H9 (cell line): ENCODE measurements around the gene GRAMD1B. TPM values are rescaled to one million over a fixed set of nuclear protein-coding genes. Genes with fewer than 3 reads are reported as not detected.

Experiments
- DNase-seq: peaks from one replicate; pipeline ENCODE4 v3.0.0-alpha.2; 2017
- H2AFZ ChIP-seq: one replicate; pipeline ENCODE4 v1.6.1; 2013; ENCODE audit warnings: mild to moderate bottlenecking, low read length, control low read depth, moderate library complexity
- H2AK5ac ChIP-seq: 2 replicates; pipeline ENCODE4 v1.6.1; 2013; ENCODE audit warnings: low read length, control low read depth, mixed read lengths; ENCODE audit not compliant: insufficient read length
- H2BK120ac ChIP-seq: one replicate; pipeline ENCODE4 v1.6.1; 2013; ENCODE audit warnings: low read depth, mild to moderate bottlenecking, low read length, control low read depth, inconsistent platforms; ENCODE audit not compliant: poor library complexity, severe bottlenecking
- H2BK12ac ChIP-seq: 2 replicates; pipeline ENCODE4 v1.6.1; 2013; ENCODE audit warnings: low read length, control low read depth, mixed read lengths, low read depth; ENCODE audit not compliant: insufficient read length
- H2BK15ac ChIP-seq: 2 replicates; pipeline ENCODE4 v1.6.1; 2013; ENCODE audit warnings: low read depth, low read length, control low read depth
- H2BK20ac ChIP-seq: one replicate; pipeline ENCODE4 v1.6.1; 2013; ENCODE audit warnings: low read depth, mild to moderate bottlenecking, low read length, control low read depth, inconsistent platforms; ENCODE audit not compliant: poor library complexity, severe bottlenecking
- H2BK5ac ChIP-seq: 2 replicates; pipeline ENCODE4 v1.6.1; 2013; ENCODE audit warnings: low read length, control low read depth, mixed read lengths; ENCODE audit not compliant: insufficient read length
- H3K14ac ChIP-seq: 2 replicates; pipeline ENCODE4 v1.6.1; 2013; ENCODE audit warnings: low read length, control low read depth; ENCODE audit not compliant: insufficient read depth
- H3K18ac ChIP-seq: 2 replicates; pipeline ENCODE4 v1.6.1; 2013; ENCODE audit warnings: low read depth, mild to moderate bottlenecking, mixed read lengths, low read length, control low read depth; ENCODE audit not compliant: insufficient read length
- H3K23ac ChIP-seq: 2 replicates; pipeline ENCODE4 v1.6.1; 2013; ENCODE audit warnings: low read length, control low read depth, mixed read lengths, low read depth; ENCODE audit not compliant: insufficient read length
- H3K23me2 ChIP-seq: 2 replicates; pipeline ENCODE4 v1.6.1; 2013; ENCODE audit warnings: low read depth, mild to moderate bottlenecking, mixed read lengths, low read length, control low read depth; ENCODE audit not compliant: insufficient read length, poor library complexity, severe bottlenecking
- H3K27ac ChIP-seq: 2 replicates; pipeline ENCODE4 v1.5.1; 2013; ENCODE audit warnings: low read length, control low read depth, mixed read lengths, low read depth; ENCODE audit not compliant: insufficient read length
- H3K27me3 ChIP-seq: 2 replicates; pipeline ENCODE4 v1.6.1; 2013; ENCODE audit warnings: low read length, control low read depth, inconsistent platforms; ENCODE audit not compliant: insufficient read depth
- H3K4ac ChIP-seq: 2 replicates; pipeline ENCODE4 v1.6.1; 2013; ENCODE audit warnings: low read depth, mild to moderate bottlenecking, control low read depth, inconsistent platforms, low read length, moderate library complexity
- H3K4me1 ChIP-seq: 2 replicates; pipeline ENCODE4 v1.6.1; 2013; ENCODE audit warnings: low read length, control low read depth, inconsistent platforms; ENCODE audit not compliant: insufficient read depth
- H3K4me2 ChIP-seq: 2 replicates; pipeline ENCODE4 v1.6.1; 2013; ENCODE audit warnings: low read length, control low read depth, mixed read lengths; ENCODE audit not compliant: insufficient read length, insufficient read depth
- H3K56ac ChIP-seq: 2 replicates; pipeline ENCODE4 v1.6.1; 2013; ENCODE audit warnings: low read depth, mild to moderate bottlenecking, mixed read lengths, low read length, control low read depth; ENCODE audit not compliant: insufficient read length
- H3K79me1 ChIP-seq: 2 replicates; pipeline ENCODE4 v1.6.1; 2013; ENCODE audit warnings: low read depth, mild to moderate bottlenecking, moderate library complexity, low read length, control low read depth, inconsistent platforms; ENCODE audit not compliant: insufficient read depth, poor library complexity, severe bottlenecking
- H3K79me2 ChIP-seq: 2 replicates; pipeline ENCODE4 v1.6.1; 2013; ENCODE audit warnings: low read length, control low read depth, inconsistent platforms; ENCODE audit not compliant: insufficient read depth
- H3K9ac ChIP-seq: 2 replicates; pipeline ENCODE4 v1.6.1; 2013; ENCODE audit warnings: low read length, control low read depth, mixed read lengths; ENCODE audit not compliant: insufficient read length; ENCODE audit errors: extremely low read depth
- H3K9me3 ChIP-seq: one replicate; pipeline ENCODE4 v1.6.1; 2013; ENCODE audit warnings: low read depth, low read length, inconsistent platforms; ENCODE audit not compliant: control insufficient read depth
- H3T11ph ChIP-seq: one replicate; pipeline ENCODE4 v1.6.1; 2013; ENCODE audit warnings: mild to moderate bottlenecking, low read length, control low read depth, inconsistent platforms
- H4K20me1 ChIP-seq: one replicate; pipeline ENCODE4 v1.6.1; 2013; ENCODE audit not compliant: control insufficient read depth, insufficient read length, insufficient read depth
- H4K5ac ChIP-seq: 2 replicates; pipeline ENCODE4 v1.6.1; 2013; ENCODE audit warnings: low read depth, mild to moderate bottlenecking, mixed read lengths, low read length, control low read depth; ENCODE audit not compliant: insufficient read length
- H4K8ac ChIP-seq: replicated peaks from 2 replicates; pipeline ENCODE4 v1.6.1; 2013; ENCODE audit warnings: low read length, control low read depth, mixed read lengths, low read depth; ENCODE audit not compliant: insufficient read length
- H4K91ac ChIP-seq: 2 replicates; pipeline ENCODE4 v1.6.1; 2013; ENCODE audit warnings: low read depth, mild to moderate bottlenecking, moderate library complexity, mixed read lengths, low read length, control low read depth; ENCODE audit not compliant: insufficient read length
- H3K27ac Mint-ChIP-seq, 3 experiments: 2 replicates in 2 of 3; 3 replicates in 1 of 3; pipeline ENCODE4 v1.8.0; 2020 to 2021; ENCODE audit warnings: mixed read lengths in 3 of 3, mild to moderate bottlenecking in 1 of 3, moderate library complexity in 1 of 3
- H3K27me3 Mint-ChIP-seq: 2 replicates; pipeline ENCODE4 v1.8.0; 2021; ENCODE audit warnings: low read depth, mild to moderate bottlenecking, moderate library complexity, mixed read lengths
- H3K36me3 Mint-ChIP-seq, 3 experiments: 2 replicates in 2 of 3; 3 replicates in 1 of 3; pipeline ENCODE4 v1.8.0; 2020 to 2021; ENCODE audit warnings: low read depth in 3 of 3, mixed read lengths in 3 of 3; ENCODE audit not compliant: insufficient read depth in 1 of 3
- H3K4me1 Mint-ChIP-seq, 2 experiments: 2 replicates each; pipeline ENCODE4 v1.8.0; 2020; ENCODE audit warnings: mixed read lengths in 2 of 2
- H3K4me3 Mint-ChIP-seq, 2 experiments: 2 replicates in 1 of 2; 3 replicates in 1 of 2; pipeline ENCODE4 v1.8.0; 2020 to 2021; ENCODE audit warnings: mild to moderate bottlenecking in 2 of 2, mixed read lengths in 2 of 2, moderate library complexity in 1 of 2
- H3K9me3 Mint-ChIP-seq, 2 experiments: 2 replicates in 1 of 2; 3 replicates in 1 of 2; pipeline ENCODE4 v1.8.0; 2020; ENCODE audit warnings: mild to moderate bottlenecking in 2 of 2, mixed read lengths in 2 of 2, moderate library complexity in 1 of 2
- CTCF ChIP-seq: fragments of 200-600 bp; sonication (generic); conservative IDR thresholded peaks from 3 replicates; pipeline ENCODE4 v1.8.0; 2021; ENCODE audit warnings: antibody characterized with exemption, mild to moderate bottlenecking
- WGBS: extraction: QIAGEN DNeasy Blood & Tissue Kit; methylation state at CpG from one replicate; pipeline ENCODE4 v1.1.7; 2013; ENCODE audit warnings: missing lambda C conversion rate, low lambda C conversion rate, mixed read lengths; ENCODE audit not compliant: insufficient read length; ENCODE audit errors: extremely low coverage; 5-methylcytosine and 5-hydroxymethylcytosine counted together
- total RNA-seq: library from RNA; stranded (reverse); gene quantifications from 2 replicates; pipeline ENCODE4 v1.2.1, GENCODE V29; 2021

GRAMD1B gene
- total RNA-seq, 1 experiment from 2014 or later = 25.9 TPM

- Mint-ChIP-seq H3K36me3 (peaks cover 0 to 14% (median 5%) of the 10 kb centered on the region in 3 experiments; a peak in 4 of 7 replicates), H3K4me1 (peaks cover 34 to 41% of the 10 kb centered on the region in 2 experiments)
- WGBS = no CpG with 5 or more reads among the region's 5 CpGs
Measured at GRCh38 chr11:123451183-123451781, 21.2 kb downstream of the GRAMD1B start.

More at GRCh38 chr11:123451183-123451781, 21.2 kb downstream of the GRAMD1B start:
- Histone ChIP-seq H2BK5ac (no peak overlapping the region), H3K9me3 (no peaks in the 10 kb centered on the region), H2BK12ac (no peak overlapping the region), H2BK20ac (no peak overlapping the region), H3K79me1 (no peaks in the 10 kb centered on the region), H3K4me2 (no peak overlapping the region), H3K23me2 (no peaks in the 10 kb centered on the region), H3T11ph (no peak overlapping the region), H3K23ac (no peak overlapping the region), H4K20me1 (no peaks in the 10 kb centered on the region), H3K18ac (no peak overlapping the region), H3K14ac (no peak overlapping the region), H2BK120ac (no peak overlapping the region), H3K27ac (no peak overlapping the region), H3K9ac (no peak overlapping the region), H4K91ac (no peak overlapping the region), H2AK5ac (no peak overlapping the region), H4K8ac (no peak overlapping the region), H2BK15ac (no peak overlapping the region), H3K4ac (no peak overlapping the region), H2AFZ (no peak overlapping the region), H3K56ac (no peak overlapping the region), H3K4me1 (no peaks in the 10 kb centered on the region), H3K79me2 (no peaks in the 10 kb centered on the region), H4K5ac (no peak overlapping the region), H3K27me3 (no peaks in the 10 kb centered on the region)
- TF ChIP-seq CTCF = no peak
- no peak overlapping the region for H3K4me3 Mint-ChIP-seq
- DNase-seq = no peak
- peak overlapping the region in 1 of 3 experiments; percentile 30; a peak in 2 of 7 replicates for H3K27ac Mint-ChIP-seq
- H3K27me3 Mint-ChIP-seq = no peaks in the 10 kb centered on the region
- no peaks in the 10 kb centered on the region for H3K9me3 Mint-ChIP-seq
